ENCODE measurements around the gene PKM.

Gene PKM

GRCh38 chr15:72189250-72189902, 41.6 kb downstream of the PKM start:
- no peak for DNase-seq (ENCODE audit: low read depth)
- no peak for TF ChIP-seq CTCF (IDR thresholded peaks at IDR 0.05; ENCODE audit: control insufficient read depth, extremely low read depth, insufficient read depth)

GRCh38 chr15:72184165-72184811, 46.7 kb downstream of the PKM start:
- peak; percentile 50 for DNase-seq (ENCODE audit: low read depth)
- peak overlapping the region; percentile 9; the same call in 1 of the 2 replicates for H3K4me3 ChIP-seq (ENCODE audit: low read depth, low read length)
- no peak for TF ChIP-seq CTCF (IDR thresholded peaks at IDR 0.05; ENCODE audit: control insufficient read depth, extremely low read depth, insufficient read depth)

More at GRCh38 chr15:72189250-72189902, 41.6 kb downstream of the PKM start:
- no peak overlapping the region for H3K4me3 ChIP-seq (ENCODE audit: low read depth, low read length)

- no peak for DNase-seq (ENCODE audit: low read depth)
- no peak overlapping the region for H3K4me3 ChIP-seq (ENCODE audit: low read depth, low read length)
- no peak for TF ChIP-seq CTCF (IDR thresholded peaks at IDR 0.05; ENCODE audit: control insufficient read depth, extremely low read depth, insufficient read depth)
Measured at GRCh38 chr15:72183781-72184164, 47.2 kb downstream of the PKM start.

- no peak overlapping the region for H3K4me3 ChIP-seq (ENCODE audit: low read depth, low read length)
- no peak for TF ChIP-seq CTCF (IDR thresholded peaks at IDR 0.05; ENCODE audit: control insufficient read depth, extremely low read depth, insufficient read depth)
- no peak for DNase-seq (ENCODE audit: low read depth)
Measured at GRCh38 chr15:72182673-72183072, 48.3 kb downstream of the PKM start.

GRCh38 chr15:72182244-72182643, 48.7 kb downstream of the PKM start:
- DNase-seq (ENCODE audit: low read depth): no peak
- no peak for TF ChIP-seq CTCF (IDR thresholded peaks at IDR 0.05; ENCODE audit: control insufficient read depth, extremely low read depth, insufficient read depth)
- H3K4me3 ChIP-seq (ENCODE audit: low read depth, low read length): no peak overlapping the region

- TF ChIP-seq CTCF (IDR thresholded peaks at IDR 0.05; ENCODE audit: control insufficient read depth, extremely low read depth, insufficient read depth): no peak
- DNase-seq (ENCODE audit: low read depth): no peak
- no peak overlapping the region for H3K4me3 ChIP-seq (ENCODE audit: low read depth, low read length)
Measured at GRCh38 chr15:72180761-72181324, 50.1 kb downstream of the PKM start.

Measured in LNCaP clone FGC (cell line).